Tibial nerve (tissue), 4 donors: Measurements from ENCODE around the gene APOL2. TPM values are rescaled to one million over a fixed set of nuclear protein-coding genes. Genes with fewer than 3 reads are reported as not detected.
A peak's percentile ranks its signal among the peaks of the same experiment; 100 is the strongest.
"Not testable (repeated sequence)": the region's sequence is repeated elsewhere in the genome, so short reads cannot be mapped to it uniquely, and the experiment has no call there.

Source experiments
- DNase-seq, 2 donors: peaks; one replicate each; pipeline ENCODE4 v3.0.0-alpha.2; 2019; ENCODE audit warnings: low spot score in 2 of 2
- H3K27ac ChIP-seq, 4 donors: fragments of 200-600 bp; sonication (generic) in 3 of 4; one replicate each; pipeline ENCODE4 v1.5.1; 2017 to 2019; ENCODE audit warnings: mild to moderate bottlenecking in 1 of 4
- H3K27me3 ChIP-seq, 2 donors: fragments of 200-600 bp; sonication (generic) in 1 of 2; one replicate each; pipeline versions ENCODE4 v1.5.1 to v1.6.0; 2017 to 2019
- H3K36me3 ChIP-seq, 3 donors: fragments of 200-600 bp; sonication (generic); one replicate each; pipeline ENCODE4 v1.5.1; 2018 to 2019
- H3K4me1 ChIP-seq, 4 donors: fragments of 200-600 bp; sonication (generic) in 3 of 4; one replicate each; pipeline ENCODE4 v1.5.1; 2017 to 2019
- H3K4me3 ChIP-seq, 4 donors: fragments of 200-600 bp; sonication (generic) in 3 of 4; one replicate each; pipeline ENCODE4 v1.5.1; 2017 to 2019; ENCODE audit warnings: mild to moderate bottlenecking in 1 of 4, moderate library complexity in 1 of 4
- H3K9me3 ChIP-seq, 4 donors: fragments of 200-600 bp; sonication (generic) in 3 of 4; one replicate each; pipeline ENCODE4 v1.5.1; 2017 to 2019
- CTCF ChIP-seq, 5 experiments: fragments of 200-600 bp in 3 of 5; fragments of 450-650 bp in 2 of 5; sonication (generic) in 3 of 5; IDR thresholded peaks; one replicate each; pipeline ENCODE4 v1.5.1; 2016 to 2019; ENCODE audit warnings: antibody characterized with exemption in 5 of 5, mild to moderate bottlenecking in 3 of 5, moderate library complexity in 2 of 5
- EP300 ChIP-seq, 2 donors: sonication (generic); formaldehyde crosslinking; IDR thresholded peaks; one replicate each; pipeline ENCODE4 v1.6.1; 2017; ENCODE audit warnings: antibody characterized with exemption in 2 of 2, mild to moderate bottlenecking in 1 of 2
- POLR2A ChIP-seq, 2 donors: fragments of 450-650 bp; IDR thresholded peaks; one replicate each; pipeline ENCODE4 v1.6.1; 2017; ENCODE audit warnings: antibody characterized with exemption in 2 of 2, mild to moderate bottlenecking in 2 of 2, moderate library complexity in 2 of 2
- WGBS, 2 donors: methylation state at CpG; one replicate each; pipeline ENCODE4 v1.1.5; 2018; 5-methylcytosine and 5-hydroxymethylcytosine counted together
- total RNA-seq, 4 donors: library from RNA; depleted of rRNA; stranded (reverse); fragments of >200 nt; gene quantifications; one replicate each; pipeline ENCODE4 v1.1.0, GENCODE V29; 2016

APOL2 gene
- total RNA-seq, 4 donors from 2014 or later = 76.9 to 112 (median 79.4) TPM

GRCh38 chr22:36192542-36192941, 46.8 kb downstream of the APOL2 start:
- 32 to 52% methylated on average over 4 of the region's 4 CpGs for WGBS, 2 donors
- H3K9me3 ChIP-seq = no peaks in the 10 kb centered on the region
- H3K27ac ChIP-seq = no peak overlapping the region
- H3K27me3 ChIP-seq = no peaks in the 10 kb centered on the region
- peaks cover 0 to 17% (median 9%) of the 10 kb centered on the region in 4 donors for H3K4me1 ChIP-seq
- no peak for DNase-seq
- H3K4me3 ChIP-seq = no peak overlapping the region
- no peaks in the 10 kb centered on the region for H3K36me3 ChIP-seq
- TF ChIP-seq EP300 (IDR thresholded peaks at IDR 0.05) (no peak), POLR2A (IDR thresholded peaks at IDR 0.05) (no peak), CTCF (IDR thresholded peaks at IDR 0.05) (no peak)

- Histone ChIP-seq H3K4me3 (no peak overlapping the region), H3K9me3 (no peaks in the 10 kb centered on the region), H3K36me3 (no peaks in the 10 kb centered on the region), H3K4me1 (peaks cover 0 to 5% (median 2%) of the 10 kb centered on the region in 4 donors), H3K27ac (no peak overlapping the region), H3K27me3 (no peaks in the 10 kb centered on the region)
- peak; percentile 41 to 43 for DNase-seq
- 71 to 82% methylated on average over 17 of the region's 17 CpGs for WGBS, 2 donors
- TF ChIP-seq CTCF (IDR thresholded peaks at IDR 0.05) = no peak
- TF ChIP-seq POLR2A (IDR thresholded peaks at IDR 0.05) = no peak
- TF ChIP-seq EP300 (IDR thresholded peaks at IDR 0.05) = no peak
Measured at GRCh38 chr22:36191106-36191836, 48.1 kb downstream of the APOL2 start.

- not testable (repeated sequence) for H3K4me3 ChIP-seq, H3K9me3 ChIP-seq, H3K4me1 ChIP-seq, H3K27ac ChIP-seq, H3K27me3 ChIP-seq, H3K36me3 ChIP-seq, DNase-seq
- 88 to 98% methylated on average over 3 of the region's 6 CpGs for WGBS, 2 donors
Measured at GRCh38 chr22:36187862-36188261, 51.5 kb downstream of the APOL2 start.

GRCh38 chr22:36185828-36186624, 53.3 kb downstream of the APOL2 start:
- Histone ChIP-seq H3K4me3 (no peak overlapping the region), H3K27ac (no peak overlapping the region), H3K4me1 (peaks cover 0 to 8% (median 0%) of the 10 kb centered on the region in 4 donors), H3K9me3 (no peaks in the 10 kb centered on the region), H3K27me3 (no peaks in the 10 kb centered on the region), H3K36me3 (no peaks in the 10 kb centered on the region)
- no peak for DNase-seq
- TF ChIP-seq CTCF (IDR thresholded peaks at IDR 0.05) (no peak), POLR2A (IDR thresholded peaks at IDR 0.05) (no peak), EP300 (IDR thresholded peaks at IDR 0.05) (no peak)
- 86 to 88% methylated on average over 14 of the region's 14 CpGs for WGBS, 2 donors

GRCh38 chr22:36184433-36185025, 54.8 kb downstream of the APOL2 start:
- no peaks in the 10 kb centered on the region for H3K36me3 ChIP-seq
- no peaks in the 10 kb centered on the region for H3K9me3 ChIP-seq
- H3K4me3 ChIP-seq = no peak overlapping the region
- H3K4me1 ChIP-seq = peaks cover 0 to 16% (median 2%) of the 10 kb centered on the region in 4 donors
- WGBS, 2 donors = 36 to 62% methylated on average over 5 to 10 of the region's 10 CpGs
- H3K27ac ChIP-seq = no peak overlapping the region
- H3K27me3 ChIP-seq = no peaks in the 10 kb centered on the region
- TF ChIP-seq CTCF (IDR thresholded peaks at IDR 0.05) (no peak), EP300 (IDR thresholded peaks at IDR 0.05) (peak in 1 of 2 donors; percentile 6)
- peak in 1 of 2 donors; percentile 47 for DNase-seq
